ENCODE results near the gene TMEM164.

GRCh38 chrX:110086162-110086915 is 83.4 kb downstream of the TMEM164 start:
- TF ChIP-seq, protein P1, sequence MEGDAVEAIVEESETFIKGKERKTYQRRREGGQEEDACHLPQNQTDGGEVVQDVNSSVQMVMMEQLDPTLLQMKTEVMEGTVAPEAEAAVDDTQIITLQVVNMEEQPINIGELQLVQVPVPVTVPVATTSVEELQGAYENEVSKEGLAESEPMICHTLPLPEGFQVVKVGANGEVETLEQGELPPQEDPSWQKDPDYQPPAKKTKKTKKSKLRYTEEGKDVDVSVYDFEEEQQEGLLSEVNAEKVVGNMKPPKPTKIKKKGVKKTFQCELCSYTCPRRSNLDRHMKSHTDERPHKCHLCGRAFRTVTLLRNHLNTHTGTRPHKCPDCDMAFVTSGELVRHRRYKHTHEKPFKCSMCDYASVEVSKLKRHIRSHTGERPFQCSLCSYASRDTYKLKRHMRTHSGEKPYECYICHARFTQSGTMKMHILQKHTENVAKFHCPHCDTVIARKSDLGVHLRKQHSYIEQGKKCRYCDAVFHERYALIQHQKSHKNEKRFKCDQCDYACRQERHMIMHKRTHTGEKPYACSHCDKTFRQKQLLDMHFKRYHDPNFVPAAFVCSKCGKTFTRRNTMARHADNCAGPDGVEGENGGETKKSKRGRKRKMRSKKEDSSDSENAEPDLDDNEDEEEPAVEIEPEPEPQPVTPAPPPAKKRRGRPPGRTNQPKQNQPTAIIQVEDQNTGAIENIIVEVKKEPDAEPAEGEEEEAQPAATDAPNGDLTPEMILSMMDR (IDR thresholded peaks at IDR 0.05): no peak
- TF ChIP-seq POLR2A (IDR thresholded peaks at IDR 0.05): no peak

Data from heart left ventricle (tissue), 13 donors.